AG08395 (cell line): ENCODE measurements around the gene FABP7.
"Not testable (repeated sequence)": the region's sequence is repeated elsewhere in the genome, so short reads cannot be mapped to it uniquely, and the experiment has no call there.

Experiments
- DNase-seq: peaks from one replicate; pipeline ENCODE4 v3.0.0; 2012; ENCODE audit warnings: mixed read lengths, low spot score

FABP7 gene

DNA sequence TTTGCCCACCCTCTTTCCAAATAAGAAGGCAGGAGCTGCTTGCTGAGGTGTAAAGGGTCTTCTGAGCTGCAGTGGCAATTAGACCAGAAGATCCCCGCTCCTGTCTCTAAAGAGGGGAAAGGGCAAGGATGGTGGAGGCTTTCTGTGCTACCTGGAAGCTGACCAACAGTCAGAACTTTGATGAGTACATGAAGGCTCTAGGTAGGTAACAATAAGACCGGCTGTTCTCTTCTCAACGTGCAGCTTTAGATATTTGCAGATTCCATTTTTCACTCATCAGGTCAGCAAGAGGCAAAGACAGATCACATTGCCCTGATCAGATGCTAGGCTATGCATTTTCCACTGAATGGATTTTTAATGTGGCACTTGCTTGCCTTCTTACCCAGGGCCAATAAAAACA is at the start of gene FABP7:
TSS of gene FABP7 (plus strand) at position 50 of the 400 bp plus-strand sequence. CDS start at position 129, 79 bp downstream.
- no peak for DNase-seq

DNA sequence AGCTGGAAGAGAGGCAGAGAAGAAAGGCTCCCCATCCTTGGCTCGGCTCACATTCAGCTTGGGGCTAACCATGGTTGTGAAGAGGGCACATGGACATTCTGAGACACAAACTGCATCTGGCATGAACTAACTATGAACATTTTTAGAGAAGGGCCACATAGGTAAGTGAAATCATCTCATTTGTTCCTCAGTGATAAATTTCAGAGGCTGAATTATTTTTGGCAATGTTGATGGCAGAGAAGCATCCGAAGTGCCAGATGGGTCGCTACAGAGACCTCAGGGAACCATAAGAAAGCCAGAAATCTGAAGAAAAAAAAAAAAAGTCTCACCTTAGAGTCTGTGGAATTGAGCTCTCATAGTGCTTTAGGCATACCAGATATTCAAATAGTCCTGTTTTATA is 49.2 kb upstream of the FABP7 start:
- DNase-seq = no peak

DNA sequence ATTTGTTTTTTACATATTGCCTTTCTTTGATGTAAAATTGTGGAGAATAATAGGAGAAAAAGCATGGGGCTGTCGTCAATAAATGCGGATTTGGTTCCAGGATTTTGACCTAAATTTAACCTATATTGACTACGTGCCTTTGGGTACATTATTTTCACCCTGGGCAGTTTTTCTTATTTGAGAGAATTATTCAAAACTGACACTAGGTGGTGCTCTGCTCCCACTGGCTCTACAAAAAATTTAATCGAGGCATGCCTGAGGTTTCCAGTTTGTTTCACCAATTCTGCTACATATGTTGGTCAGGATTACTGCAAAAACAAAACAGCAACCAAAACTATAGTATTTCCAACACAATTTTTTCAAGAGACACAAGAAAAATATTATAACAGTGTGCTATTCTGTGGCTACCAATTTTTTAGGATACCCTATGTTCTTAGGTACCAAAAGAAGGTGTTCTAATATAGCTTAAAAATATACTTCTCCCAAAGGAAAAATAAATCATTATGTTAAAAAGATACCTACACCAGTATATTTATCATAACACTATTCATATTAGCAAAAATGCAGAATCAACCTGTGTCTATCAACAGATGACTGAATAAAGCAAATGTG is 48.6 kb upstream of the FABP7 start:
- DNase-seq = peak; percentile 45

DNA sequence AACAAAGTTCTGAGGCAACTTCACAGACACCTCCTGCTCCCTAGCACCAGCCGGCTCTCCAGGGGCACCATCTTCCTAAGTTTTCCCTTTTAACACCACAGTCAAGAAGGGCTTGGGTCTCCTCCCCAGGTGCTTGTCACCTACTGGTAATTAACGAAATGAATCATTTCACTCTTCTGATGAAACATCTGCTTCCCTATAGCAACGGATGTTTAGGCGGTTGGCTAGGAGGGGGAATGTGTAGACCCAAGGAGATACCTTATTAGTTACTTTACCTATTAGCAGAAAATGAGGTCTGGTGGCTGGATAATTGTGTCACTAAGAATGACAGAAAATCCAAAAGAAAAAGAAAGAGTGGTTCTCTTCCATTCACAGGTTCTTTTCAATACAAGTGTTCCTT is 46.3 kb upstream of the FABP7 start:
- no peak for DNase-seq

DNA sequence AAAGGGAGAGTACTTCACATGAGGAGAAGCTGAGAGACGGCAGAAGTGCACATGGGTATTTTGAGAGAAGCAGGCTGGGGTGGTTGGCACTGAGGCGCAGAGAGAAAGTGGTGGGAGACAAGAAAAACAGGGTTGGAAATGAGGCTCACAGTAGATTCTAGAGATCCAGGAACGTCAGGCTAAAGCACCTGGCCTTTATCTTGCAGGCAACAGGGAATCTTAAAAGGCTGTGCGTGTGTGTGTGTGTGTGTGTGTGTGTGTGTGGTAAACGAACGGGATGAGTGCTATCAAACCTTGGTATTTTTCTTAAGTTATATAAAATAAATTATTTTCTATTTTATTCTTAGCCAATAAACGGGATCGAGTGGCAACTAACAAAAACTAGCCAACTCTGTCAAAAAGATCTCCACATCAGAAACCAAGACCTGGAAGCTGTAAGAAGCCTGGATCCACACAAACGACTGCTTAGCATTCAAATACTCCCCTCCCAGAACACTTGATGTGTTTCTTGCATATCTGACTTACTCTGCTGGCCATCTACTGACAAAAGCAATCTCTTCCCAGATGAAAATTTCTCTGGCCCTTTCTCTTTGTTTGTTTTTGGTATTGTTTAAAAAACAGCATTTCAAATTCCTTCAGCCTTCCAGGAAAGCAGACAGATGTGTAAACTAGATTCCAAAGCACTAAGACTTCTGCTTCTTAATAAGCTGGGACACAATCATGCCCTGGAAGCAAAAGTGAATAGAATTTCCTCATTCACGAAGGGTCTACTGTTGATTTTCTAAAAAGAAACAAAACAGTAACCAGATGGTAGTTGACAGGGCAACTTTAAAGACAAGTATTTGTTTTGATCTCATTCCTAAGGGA is 44.8 kb upstream of the FABP7 start:
- no peak for DNase-seq

DNA sequence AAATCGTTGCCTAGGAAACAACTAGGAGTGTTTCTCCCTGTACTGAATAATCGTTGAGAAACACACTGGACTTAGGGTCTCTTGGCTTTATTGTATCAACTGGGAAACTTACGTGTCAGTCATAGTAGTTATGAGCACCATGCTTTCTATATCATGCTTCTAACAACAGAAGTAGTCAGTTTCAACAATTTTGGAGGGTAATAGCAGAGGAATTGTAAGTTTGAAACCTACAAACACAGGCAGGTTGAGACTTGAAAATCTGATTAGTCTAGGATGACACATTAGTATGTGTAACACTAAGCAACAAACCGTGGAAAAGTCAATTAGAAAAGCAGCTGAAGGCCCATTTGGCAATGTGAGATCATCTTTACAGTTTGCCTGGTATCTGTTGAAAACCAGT is 43.9 kb upstream of the FABP7 start:
- no peak for DNase-seq

DNA sequence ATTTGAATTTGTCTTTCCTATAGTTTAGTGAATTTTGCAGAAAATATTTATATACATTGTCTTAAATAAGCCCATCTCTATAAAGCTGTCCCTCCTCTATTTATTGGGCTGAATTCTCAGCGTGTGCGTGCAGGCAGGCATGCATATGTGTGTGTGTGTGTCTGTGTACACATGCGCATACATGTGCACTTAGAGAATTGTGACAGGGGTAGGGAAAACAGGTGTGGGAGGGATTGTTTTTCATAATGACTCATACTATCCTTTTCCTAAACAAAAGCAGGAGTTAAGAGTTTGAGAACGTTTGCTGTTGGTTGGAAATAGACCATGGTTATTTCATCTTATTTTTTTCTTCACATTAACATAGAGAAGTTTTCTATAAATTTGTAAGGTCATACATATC is 43.4 kb upstream of the FABP7 start:
- no peak for DNase-seq

DNA sequence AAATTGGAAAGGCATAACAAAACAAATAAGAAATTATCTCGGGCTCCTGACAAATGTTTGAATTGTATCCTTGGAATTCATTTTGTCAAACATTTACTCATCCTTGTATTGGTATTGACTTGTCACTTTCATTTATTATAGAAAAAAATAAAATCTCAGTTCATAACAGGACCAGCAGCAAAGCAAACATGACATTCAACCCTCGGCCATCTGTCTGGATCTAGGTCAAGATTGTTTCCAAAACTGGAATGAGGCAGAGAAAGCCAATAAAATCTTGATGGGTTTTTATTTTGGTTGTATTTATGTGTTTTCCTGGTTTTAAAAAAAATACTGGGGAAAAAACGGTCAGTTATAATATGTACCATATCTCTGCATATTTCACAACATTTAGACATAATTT is 42.9 kb upstream of the FABP7 start:
- DNase-seq = no peak

DNA sequence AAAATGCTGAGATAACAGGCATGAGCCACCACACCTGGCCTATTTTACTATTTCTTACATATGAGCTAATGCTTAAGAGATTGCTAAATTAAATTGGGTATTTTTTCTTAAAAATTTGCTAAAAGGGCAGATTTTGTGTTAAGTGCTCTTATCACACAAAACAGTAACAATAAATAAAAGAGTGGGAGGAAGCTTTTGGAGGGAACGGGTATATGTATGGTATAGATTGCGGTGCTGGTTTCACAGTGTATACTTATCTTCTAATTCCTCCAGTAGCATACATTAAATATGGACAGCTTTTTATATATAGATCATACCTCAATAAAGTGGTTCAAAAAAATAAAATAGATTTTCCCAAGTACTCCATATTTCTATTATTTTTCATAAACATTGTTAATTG is 39.4 kb upstream of the FABP7 start:
- no peak for DNase-seq

DNA sequence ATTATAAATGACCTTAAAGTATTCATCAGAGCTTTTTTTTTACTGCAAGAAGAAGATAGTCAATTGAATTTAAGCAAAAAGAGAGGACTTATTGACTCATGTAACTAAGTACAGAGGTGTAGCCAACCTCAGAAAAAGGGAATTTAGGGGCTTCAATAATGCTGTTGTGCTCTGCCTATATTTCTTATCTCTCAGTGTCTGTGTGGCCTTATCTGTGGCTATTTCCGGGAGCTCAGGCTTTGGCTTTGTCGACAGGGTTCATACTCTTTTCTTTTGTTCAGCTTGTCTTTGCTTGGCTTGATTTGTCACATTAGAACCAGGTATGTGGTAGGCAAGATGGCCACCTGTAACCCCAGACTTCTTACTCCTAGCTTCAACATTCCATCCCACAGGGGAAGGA is 38.6 kb upstream of the FABP7 start:
- DNase-seq = no peak

DNA sequence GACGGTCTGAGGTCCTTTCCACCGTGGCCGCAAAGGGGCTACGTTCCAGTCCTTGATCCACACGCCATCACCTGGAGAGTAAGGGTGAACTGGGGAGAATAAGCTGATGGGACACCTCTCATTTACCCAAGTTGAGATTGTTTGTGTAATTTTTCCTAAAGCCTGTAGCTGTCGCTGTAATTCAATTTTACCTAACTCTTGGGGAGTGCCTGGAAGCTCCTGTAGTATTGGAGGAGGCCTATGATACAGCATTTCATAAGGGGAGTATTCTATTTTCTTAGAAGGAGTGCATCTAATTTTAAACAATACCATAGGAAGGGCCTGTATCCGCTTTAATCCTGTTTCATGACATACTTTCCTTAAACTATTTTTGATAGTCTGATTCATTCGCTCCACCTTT is 35.3 kb upstream of the FABP7 start:
- DNase-seq = peak; percentile 7

DNA sequence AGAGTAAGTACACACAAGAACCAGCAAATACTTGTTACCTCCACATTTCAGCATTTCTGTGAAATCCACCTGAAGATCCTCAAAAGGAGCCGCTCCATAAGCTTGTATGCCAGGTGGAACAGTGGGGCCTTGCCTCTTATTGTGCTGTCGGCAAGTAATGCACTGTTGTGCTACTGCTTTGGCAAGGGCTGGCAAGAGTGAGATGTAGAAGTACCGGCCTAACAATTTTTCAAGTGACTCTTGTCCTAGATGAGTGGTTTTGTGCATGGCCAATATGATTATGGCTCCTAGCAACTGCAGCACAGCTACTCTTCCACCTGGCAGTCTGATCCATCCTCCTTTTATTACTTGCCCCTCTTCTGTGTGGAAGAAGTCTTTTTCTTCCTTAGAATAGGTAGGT is 34.7 kb upstream of the FABP7 start:
- DNase-seq = not testable (repeated sequence)

DNA sequence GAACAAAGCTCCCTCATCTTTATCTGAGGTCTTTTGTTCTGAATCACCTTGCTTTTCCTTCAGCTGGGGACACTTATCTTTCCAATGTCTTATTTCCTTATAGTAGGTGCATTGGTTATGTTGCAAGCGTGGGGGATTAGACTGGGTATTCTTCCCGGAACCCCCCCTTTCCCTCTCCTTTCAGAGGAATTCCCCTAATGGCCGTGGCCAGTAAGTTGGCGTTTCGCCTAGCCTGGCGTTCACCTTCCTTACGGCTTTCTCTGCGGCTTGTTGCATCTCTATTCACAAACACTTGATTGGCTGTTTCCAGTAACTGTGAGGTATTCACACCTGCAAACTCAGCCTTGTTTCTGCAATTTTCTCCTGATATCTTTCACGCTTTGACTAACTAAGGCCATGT is 32.8 kb upstream of the FABP7 start:
- no peak for DNase-seq

DNA sequence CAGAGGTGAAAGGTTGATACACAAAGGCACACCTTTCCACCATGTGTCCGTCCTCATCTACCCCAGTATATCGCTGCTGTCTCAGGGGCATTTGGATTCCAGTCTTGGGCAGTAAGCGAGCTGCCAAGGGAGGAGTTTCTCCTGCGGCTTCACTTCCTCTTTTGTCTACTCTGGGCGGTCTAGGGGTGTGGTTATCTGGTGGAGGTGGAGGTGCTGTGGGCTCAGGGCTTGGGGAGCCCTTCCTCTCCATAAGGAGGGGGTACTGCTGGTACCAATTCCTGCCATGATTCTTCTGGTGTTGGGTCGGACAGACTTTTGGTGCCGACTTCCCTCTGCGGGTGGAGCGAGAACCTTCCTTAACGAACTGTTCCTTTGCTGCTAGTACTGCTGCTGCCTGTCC is 31.9 kb upstream of the FABP7 start:
- no peak for DNase-seq

DNA sequence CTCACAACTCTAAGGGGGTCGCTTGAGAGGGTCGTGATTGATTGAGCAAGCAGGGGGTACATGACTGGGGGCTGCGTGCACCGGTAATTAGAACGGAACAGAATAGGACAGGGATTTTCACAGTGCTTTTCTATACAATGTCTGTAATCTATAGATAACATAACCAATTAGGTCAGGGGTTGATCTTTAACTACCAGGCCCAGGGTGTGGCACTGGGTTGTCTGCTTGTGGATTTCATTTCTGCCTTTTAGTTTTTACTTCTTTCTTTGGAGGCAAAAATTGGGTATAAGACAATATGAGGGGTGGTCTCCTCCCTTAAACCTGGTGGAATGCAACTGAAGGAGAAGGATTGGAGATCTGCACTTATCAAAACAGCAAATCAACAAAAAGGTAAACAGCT is 30.6 kb upstream of the FABP7 start:
- DNase-seq = not testable (repeated sequence)

DNA sequence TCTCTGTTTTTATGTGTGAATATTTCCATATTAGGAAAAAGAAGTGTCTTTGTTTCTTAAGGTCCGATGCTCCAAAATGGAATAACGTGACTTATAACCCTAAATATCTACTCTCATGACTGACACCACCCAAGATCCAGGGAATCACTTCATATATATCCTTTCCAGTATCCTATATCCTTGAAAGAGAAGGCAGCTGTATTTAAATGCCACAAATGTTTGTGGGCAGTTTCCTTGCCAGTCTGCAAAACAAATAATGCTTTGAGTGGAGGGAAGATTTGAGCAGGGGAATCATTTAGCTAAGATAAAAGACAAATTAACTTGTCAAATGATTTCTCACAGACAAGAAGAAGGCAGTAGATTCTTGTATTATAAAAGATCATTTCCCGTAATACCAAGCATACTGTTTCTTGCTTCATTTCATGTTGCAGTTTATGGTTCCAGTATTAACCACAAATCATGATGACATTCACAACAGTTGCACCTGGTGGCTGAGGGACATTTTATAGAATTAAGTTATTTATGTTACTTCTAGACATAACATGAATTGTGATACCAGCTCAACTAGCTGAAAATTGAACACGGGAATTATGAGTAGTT is 30.0 kb upstream of the FABP7 start:
- no peak for DNase-seq

DNA sequence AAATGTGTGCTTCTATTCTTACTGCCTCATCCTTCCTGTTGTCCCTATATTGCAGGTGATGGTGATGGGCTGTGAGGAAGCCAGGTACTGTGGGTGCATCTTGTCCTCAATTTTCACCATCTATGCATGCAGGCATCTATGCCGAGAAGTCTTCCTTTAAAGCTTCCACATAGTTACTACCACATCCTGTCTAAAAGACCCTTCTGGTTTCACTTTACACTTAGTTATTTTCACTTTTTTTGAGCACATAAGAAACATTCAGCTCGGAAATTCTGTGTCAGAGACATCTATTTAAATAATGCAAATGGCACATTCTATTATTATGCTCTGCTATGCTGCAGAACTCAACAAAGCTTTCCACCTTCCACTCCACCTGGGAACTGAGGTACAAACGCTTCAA is 28.2 kb upstream of the FABP7 start:
- DNase-seq = no peak

DNA sequence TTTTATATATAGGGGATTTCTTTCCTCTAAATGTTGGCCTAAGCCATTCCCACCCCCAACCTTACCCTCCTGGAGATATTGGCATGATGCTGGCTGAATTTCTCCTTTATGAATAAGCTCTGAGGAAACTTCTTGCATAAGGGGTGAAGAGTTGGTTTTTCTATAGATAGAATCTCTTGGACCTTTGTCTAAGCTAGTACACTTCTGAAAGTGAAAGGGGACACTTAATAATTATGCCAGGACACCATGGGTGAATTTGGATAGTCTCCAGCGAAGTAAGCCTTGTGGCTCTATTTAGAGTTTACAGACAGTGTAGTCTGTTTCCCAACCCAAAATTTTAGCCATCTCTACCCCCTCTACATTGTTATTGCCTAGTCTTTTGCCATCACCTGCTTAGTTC is 27.1 kb upstream of the FABP7 start:
- DNase-seq = no peak

DNA sequence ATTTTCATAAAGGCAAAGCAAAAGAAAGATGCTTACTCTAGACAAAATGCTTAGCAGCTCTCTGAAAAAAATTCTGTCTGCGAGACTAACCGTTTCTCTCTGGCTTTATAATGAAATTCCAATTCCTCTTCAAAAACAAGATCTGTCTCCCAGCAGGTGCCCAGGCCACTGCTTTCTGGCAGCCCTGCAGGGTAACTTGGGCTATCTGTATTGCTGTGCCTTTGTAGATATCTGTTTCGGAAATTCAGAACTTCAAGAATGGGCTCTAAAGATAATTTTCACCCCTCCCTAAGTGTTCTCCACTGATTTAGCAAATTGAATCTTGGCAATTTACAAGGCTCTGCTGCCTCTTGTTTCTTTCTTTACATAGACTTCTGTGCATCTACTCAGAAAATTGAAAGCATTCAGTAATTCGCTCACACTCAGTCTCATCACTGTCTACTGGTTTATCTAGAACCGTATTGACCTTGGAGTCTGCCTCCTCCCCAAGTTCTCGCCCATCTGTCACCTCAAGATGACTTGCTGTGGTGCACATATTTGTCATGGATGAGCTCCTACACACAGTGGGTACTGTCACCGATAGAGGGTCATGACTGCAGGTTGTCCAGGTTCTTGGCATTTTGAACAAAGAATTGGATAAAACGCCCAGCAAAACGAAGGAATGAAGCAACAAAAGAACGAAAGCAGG is 26.4 kb upstream of the FABP7 start:
- no peak for DNase-seq

DNA sequence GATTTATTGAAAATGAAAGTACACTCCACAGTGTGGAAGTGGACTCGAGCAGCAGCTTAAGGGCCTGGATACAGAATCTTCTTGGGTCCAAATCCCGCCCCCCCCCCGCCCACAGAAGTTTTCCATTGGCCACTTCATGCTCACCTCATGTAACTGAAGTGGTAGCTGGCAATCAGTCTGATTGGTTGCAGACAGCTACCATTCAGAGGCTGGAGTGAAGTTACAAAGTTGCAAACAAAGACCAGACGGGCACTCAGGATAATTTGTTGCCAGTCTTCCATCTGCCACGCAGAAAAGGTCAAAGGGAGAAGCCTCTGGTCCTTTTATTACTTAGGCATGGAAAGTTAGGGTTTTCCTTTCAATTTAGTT is 25.8 kb upstream of the FABP7 start:
- DNase-seq = peak; percentile 48

DNA sequence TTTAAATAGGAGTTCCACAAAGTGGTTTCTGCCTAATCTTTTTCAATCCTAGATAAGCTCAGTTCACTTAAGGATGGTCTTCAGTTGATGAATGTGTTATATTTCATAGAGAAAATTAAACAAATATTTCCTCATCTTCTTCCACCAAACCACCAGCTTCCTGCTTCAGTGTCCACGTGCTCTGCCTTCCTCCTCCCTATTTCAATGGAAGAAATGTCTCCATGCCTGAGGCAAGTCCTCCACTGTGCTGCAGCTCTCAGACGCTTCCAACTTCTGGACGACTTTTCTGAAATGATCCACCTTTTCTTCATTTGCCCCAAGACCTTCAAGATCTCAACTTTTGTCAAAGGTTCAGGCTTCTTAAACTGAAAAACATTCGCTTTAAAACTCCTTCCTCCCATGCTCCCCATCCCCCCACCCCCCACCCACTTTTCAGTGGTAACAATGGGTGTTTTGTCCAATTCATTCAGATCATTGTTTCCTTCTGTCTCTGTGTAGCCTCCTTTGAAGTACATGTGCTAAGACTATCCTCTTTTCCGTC is 25.3 kb upstream of the FABP7 start:
- no peak for DNase-seq

DNA sequence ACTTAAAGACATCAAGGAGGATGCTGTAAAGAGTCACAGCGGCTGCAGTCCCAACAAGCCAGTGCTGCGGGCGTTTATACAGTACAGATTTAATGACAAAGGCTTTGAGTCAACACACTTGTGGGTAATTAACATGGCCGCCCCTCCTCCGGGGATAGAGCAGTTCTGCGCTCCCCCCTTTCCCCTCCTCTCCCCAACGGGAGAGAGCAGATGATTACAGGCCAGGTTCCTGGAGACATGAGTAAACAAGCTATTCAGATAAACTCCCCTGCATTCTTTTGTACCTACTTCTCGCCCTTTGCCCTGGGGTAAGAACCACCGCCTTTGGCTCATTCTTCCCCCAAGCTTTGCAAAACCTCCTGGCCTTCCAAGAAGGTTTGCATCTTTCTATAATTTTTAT is 23.6 kb upstream of the FABP7 start:
- DNase-seq = no peak

DNA sequence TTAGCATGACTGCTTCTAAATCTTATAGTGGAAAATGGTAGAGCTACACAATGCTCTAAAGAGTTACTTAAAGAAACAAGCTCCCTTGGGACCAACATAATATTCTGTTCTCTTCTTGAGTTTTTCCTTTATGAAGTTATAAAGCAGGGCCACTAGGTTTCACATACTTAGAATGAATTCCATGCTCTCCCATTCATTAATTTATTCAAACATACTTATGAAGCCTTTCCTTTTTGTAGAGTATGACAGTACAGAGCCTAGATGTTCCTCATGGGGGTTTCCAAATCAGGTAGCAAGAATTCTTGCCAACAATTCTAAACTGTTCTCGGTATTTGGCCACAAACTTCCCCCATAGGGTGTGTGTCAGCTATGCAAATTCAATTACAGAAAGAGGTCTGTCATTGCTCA is 20.6 kb upstream of the FABP7 start:
- DNase-seq = no peak
